Measurements from ENCODE around the gene HEXIM2. TPM values are rescaled to one million over a fixed set of nuclear protein-coding genes. Genes with fewer than 3 reads are reported as not detected.
A peak's percentile ranks its signal among the peaks of the same experiment; 100 is the strongest.

Gene HEXIM2
- total RNA-seq, 4 donors from 2014 or later: 3.8 to 11.1 (median 8.6) TPM

GRCh38 chr17:45170280-45170930 lies 8.7 kb downstream of the HEXIM2 start:
- peak overlapping the region; percentile 91 to 95 (median 93) for H3K27ac ChIP-seq
- WGBS, 2 donors (ENCODE audit: low coverage in 1 of 2): 60 to 80% methylated on average over 1 to 2 of the region's 12 CpGs
- H3K4me3 ChIP-seq: peak overlapping the region in 1 of 2 donors; percentile 45
- H3K36me3 ChIP-seq: peaks cover 0 to 8% of the 10 kb centered on the region in 2 donors
- H3K4me1 ChIP-seq: peaks cover 0 to 49% (median 32%) of the 10 kb centered on the region in 3 donors
- TF ChIP-seq CTCF (IDR thresholded peaks at IDR 0.05): no peak
- TF ChIP-seq POLR2A (IDR thresholded peaks at IDR 0.05): no peak
- TF ChIP-seq POLR2AphosphoS5 (IDR thresholded peaks at IDR 0.05): no peak
- TF ChIP-seq EP300 (IDR thresholded peaks at IDR 0.05): no peak
- peak; percentile 7 for ATAC-seq
- H3K9me3 ChIP-seq: no peaks in the 10 kb centered on the region
- no peaks in the 10 kb centered on the region for H3K27me3 ChIP-seq

GRCh38 chr17:45170931-45171337 lies 9.3 kb downstream of the HEXIM2 start:
- Histone ChIP-seq H3K4me1 (peaks cover 0 to 53% (median 36%) of the 10 kb centered on the region in 3 donors), H3K9me3 (no peaks in the 10 kb centered on the region), H3K27me3 (no peaks in the 10 kb centered on the region), H3K27ac (peak overlapping the region; percentile 91 to 95 (median 93)), H3K36me3 (peaks cover 0 to 8% of the 10 kb centered on the region in 2 donors), H3K4me3 (peak overlapping the region; percentile 38 to 45)
- no peak for TF ChIP-seq EP300 (IDR thresholded peaks at IDR 0.05)
- peak; percentile 78 for TF ChIP-seq POLR2AphosphoS5 (IDR thresholded peaks at IDR 0.05)
- whole genome bisulfite sequencing, 2 donors (ENCODE audit: low coverage in 1 of 2): 0% methylated on average over 2 of the region's 5 CpGs; no CpG with 5 or more reads in 1 of the 2 donors
- peak; percentile 90 for ATAC-seq

GRCh38 chr17:45171338-45172231 lies 9.9 kb downstream of the HEXIM2 start:
- TF ChIP-seq POLR2A (IDR thresholded peaks at IDR 0.05) (no peak), EP300 (IDR thresholded peaks at IDR 0.05) (no peak), POLR2AphosphoS5 (IDR thresholded peaks at IDR 0.05) (no peak), CTCF (IDR thresholded peaks at IDR 0.05) (no peak)
- 15% methylated on average over 5 of the region's 20 CpGs; no CpG with 5 or more reads in 1 of the 2 donors for WGBS, 2 donors (ENCODE audit: low coverage in 1 of 2)
- H3K4me3 ChIP-seq: peak overlapping the region; percentile 38 to 45
- H3K27ac ChIP-seq: peak overlapping the region; percentile 91 to 95 (median 93)
- peaks cover 0 to 8% of the 10 kb centered on the region in 2 donors for H3K36me3 ChIP-seq
- no peaks in the 10 kb centered on the region for H3K27me3 ChIP-seq
- H3K4me1 ChIP-seq: peaks cover 0 to 60% (median 42%) of the 10 kb centered on the region in 3 donors
- H3K9me3 ChIP-seq: no peaks in the 10 kb centered on the region
- peak; percentile 9 for ATAC-seq

- peaks cover 0 to 61% (median 42%) of the 10 kb centered on the region in 3 donors for H3K4me1 ChIP-seq
- TF ChIP-seq EP300 (IDR thresholded peaks at IDR 0.05): no peak
- TF ChIP-seq POLR2A (IDR thresholded peaks at IDR 0.05): no peak
- no peak for TF ChIP-seq POLR2AphosphoS5 (IDR thresholded peaks at IDR 0.05)
- no peak for TF ChIP-seq CTCF (IDR thresholded peaks at IDR 0.05)
- peaks cover 0 to 8% of the 10 kb centered on the region in 2 donors for H3K36me3 ChIP-seq
- WGBS, 2 donors (ENCODE audit: low coverage in 1 of 2): no CpG with 5 or more reads among the region's 5 CpGs
- no peaks in the 10 kb centered on the region for H3K9me3 ChIP-seq
- peak overlapping the region; percentile 91 to 95 (median 93) for H3K27ac ChIP-seq
- H3K4me3 ChIP-seq: peak overlapping the region; percentile 38 to 45
- H3K27me3 ChIP-seq: no peaks in the 10 kb centered on the region
- no peak for ATAC-seq
Observed at GRCh38 chr17:45172232-45172540, 10.5 kb downstream of the HEXIM2 start.

- 60% methylated on average over 1 of the region's 10 CpGs; no CpG with 5 or more reads in 1 of the 2 donors for WGBS, 2 donors (ENCODE audit: low coverage in 1 of 2)
- H3K4me3 ChIP-seq: peak overlapping the region; percentile 38 to 45
- no peaks in the 10 kb centered on the region for H3K27me3 ChIP-seq
- no peaks in the 10 kb centered on the region for H3K9me3 ChIP-seq
- H3K27ac ChIP-seq: peak overlapping the region; percentile 91 to 95 (median 93)
- peaks cover 0 to 61% (median 42%) of the 10 kb centered on the region in 3 donors for H3K4me1 ChIP-seq
- ATAC-seq: peak; percentile 66
- peaks cover 0 to 8% of the 10 kb centered on the region in 2 donors for H3K36me3 ChIP-seq
- TF ChIP-seq EP300 (IDR thresholded peaks at IDR 0.05): no peak
- TF ChIP-seq POLR2AphosphoS5 (IDR thresholded peaks at IDR 0.05): peak; percentile 14
- peak; percentile 8 to 21 for TF ChIP-seq POLR2A (IDR thresholded peaks at IDR 0.05)
- TF ChIP-seq CTCF (IDR thresholded peaks at IDR 0.05): peak in 2 of 4 experiments; percentile 4 to 5
Observed at GRCh38 chr17:45172541-45173286, 11.0 kb downstream of the HEXIM2 start.

Data from gastroesophageal sphincter (tissue), 4 donors.